GM21423 (cell line): ENCODE data around the gene SCRN3.
"Not testable (repeated sequence)": the region's sequence is repeated elsewhere in the genome, so short reads cannot be mapped to it uniquely, and the experiment has no call there.

Experiments
- ATAC-seq: cut with Tn5 transposase; IDR thresholded peaks from one replicate; pipeline ENCODE4 v1.9.1; 2021; ENCODE audit warnings: mild to moderate bottlenecking, moderate library complexity; ENCODE audit not compliant: unreplicated experiment

Gene SCRN3

DNA sequence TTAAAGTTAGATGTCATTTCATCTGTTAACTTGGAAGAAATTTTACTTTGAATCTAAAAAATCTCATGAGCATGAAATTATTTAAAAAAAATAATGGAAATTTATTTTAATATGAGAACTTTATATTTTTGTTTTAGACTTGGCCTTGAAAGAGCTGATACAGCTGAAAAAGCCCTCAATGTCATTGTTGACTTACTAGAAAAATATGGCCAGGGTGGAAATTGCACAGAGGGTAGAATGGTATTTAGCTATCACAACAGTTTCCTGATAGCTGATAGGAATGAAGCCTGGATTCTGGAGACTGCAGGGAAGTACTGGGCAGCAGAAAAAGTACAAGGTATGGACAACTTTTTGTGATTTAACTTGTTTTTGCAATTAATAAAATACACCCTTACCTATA is 5.3 kb downstream of the SCRN3 start:
- no peak for ATAC-seq

DNA sequence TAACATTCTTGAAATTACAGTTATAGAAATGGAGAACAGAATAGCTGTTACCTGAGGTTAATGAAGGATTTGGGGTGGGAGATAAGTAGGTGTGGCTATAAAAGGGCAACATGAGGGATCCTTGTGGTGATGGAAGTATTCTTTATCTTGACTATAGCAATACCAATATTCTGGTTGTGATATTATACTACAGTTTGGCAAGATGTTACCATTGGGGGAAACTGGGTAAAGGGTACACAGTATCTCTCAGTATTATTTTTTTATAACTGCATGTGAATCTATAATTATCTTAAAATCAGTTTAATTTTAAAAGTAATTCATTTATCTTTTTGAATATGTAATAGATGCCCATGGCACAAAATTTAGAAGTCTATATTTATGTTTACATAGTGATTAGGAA is 8.1 kb downstream of the SCRN3 start:
- no peak for ATAC-seq

DNA sequence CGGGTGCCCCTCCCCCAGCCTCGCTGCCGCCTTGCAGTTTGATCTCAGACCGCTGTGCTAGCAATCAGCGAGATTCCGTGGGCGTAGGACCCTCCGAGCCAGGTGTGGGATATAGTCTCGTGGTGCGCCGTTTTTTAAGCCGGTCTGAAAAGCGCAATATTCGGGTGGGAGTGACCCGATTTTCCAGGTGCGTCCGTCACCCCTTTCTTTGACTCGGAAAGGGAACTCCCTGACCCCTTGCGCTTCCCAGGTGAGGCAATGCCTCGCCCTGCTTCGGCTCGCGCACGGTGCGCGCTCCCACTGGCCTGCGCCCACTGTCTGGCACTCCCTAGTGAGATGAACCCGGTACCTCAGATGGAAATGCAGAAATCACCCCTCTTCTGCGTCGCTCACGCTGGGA is 14.5 kb downstream of the SCRN3 start:
- not testable (repeated sequence) for ATAC-seq

DNA sequence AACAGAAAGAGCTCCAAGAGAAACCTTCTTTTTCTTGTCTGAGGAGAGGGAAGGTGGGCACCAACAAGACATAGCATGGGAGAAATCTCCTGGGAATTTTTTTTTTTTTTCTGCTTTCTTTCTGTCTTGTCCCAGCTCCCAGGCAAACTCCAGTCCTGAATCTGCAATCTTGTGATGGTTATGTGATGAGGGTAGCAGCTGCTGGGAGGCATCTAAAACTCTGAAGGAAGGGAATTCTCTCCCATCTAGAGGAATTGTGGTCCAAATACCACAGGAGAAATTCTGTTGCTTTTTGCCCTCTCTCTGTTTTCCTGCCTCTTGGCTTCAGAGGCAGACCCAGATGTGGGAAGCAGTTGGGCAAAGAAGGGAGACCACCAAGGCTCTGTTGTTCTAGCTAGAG is 16.7 kb downstream of the SCRN3 start:
- no peak for ATAC-seq

DNA sequence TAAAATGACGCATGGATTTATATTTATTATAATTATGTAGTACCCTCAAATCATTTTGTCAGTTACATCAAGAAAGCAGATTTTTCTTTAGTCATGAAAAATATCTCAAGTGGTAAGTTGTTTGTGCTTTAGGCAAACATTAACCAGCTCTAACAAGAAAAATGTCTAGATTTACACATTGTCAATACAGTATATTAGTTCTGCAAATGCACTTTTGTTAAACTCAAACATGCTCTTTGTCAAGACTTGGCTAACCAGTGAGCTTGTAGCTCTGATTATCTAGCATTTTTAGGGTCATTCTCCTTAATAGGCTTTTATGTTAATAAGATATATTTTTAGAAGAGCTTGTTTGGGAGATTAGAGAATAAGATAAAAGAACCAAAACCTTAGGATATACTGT is 32.7 kb downstream of the SCRN3 start:
- ATAC-seq, result no peak

DNA sequence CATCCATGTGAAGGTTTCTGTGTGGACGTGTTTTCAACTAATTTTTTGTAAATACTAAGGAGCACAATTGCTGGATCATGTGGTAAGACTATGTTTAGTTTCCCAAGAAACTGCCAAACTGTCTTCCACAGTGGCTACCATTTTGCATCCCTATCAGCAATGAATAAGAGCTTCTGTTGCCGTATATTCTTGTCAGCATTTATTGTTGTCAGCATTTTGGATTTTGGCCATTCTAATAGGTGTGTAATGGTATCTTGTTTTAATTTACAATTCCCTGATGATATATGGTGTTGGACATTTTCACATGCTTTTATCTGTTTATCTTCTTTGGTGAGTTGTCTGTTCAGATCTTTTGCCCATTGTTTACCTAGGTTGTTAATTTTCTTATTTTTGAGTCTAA is 34.5 kb downstream of the SCRN3 start:
- ATAC-seq, result no peak

DNA sequence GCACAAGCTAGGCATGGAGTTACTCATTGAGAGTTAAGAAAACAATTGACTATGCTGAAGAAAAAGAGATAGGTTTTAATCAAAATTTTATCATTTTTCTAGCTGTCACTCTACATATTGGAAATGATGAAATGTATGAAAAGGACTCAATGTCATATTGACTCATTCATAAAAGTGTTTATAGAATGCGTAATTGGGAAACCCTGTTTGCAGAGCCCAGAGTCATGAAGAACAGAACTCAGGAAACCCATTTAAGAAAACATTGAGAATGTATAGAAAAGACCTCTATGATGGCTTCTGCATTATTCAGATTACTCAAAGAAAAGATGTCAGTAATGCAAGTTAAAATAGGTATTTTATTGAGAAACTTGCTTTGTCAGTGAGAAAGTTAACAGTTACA is 36.4 kb downstream of the SCRN3 start:
- ATAC-seq, result no peak

DNA sequence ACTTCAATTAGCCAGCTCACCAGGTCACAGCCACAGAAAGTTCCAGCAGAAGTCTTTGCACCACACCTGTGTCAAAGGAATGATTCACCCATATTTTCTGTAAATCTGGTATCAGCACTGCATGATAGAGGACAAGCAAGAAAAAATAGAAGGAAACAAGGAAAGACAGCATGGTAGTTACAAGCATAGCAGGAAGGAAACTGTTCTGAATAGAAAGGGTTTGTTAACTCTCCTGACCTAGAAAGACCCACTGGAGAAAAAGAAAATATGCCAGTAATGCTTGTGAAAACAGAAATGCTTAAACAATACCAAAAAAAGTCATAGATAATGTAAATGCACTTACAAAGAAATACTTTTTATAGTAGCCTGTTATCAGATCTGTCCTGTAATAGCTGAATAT is 40.8 kb downstream of the SCRN3 start:
- no peak for ATAC-seq

DNA sequence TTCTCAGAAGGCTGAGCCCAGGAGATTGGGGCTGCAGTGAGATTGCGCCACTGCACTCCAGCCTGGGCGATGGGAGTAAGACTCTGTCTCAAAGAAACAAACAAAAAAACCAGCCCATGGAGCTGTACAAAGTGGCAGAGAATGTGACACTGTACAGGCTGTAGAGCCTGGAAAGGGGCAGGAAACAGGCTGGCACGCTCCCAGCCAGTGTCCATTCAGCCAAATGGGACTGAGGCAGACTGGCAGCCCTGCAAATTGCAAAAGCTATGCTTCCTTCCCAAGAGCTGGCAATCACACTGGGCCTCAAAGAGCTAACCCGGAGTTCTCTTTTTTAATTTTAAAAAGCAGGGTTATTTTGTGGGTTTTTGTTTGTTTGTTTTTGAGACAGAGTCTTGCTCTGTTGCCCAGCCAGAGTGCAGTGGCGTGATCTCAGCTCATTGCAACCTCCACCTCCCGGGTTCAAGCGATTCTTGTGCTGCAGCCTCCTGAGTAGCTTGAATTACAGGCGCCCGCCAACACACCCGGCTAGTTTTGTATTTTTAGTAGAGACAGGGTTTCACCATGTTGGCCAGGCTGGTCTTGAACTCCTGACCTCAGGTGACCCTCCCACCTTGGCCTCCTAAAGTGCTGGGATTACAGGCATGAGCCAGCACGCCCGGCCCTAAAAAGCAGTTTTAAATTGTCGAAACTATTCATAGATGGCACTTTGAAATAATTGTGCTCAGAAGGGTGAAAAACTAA is 42.8 kb downstream of the SCRN3 start:
- ATAC-seq, result no peak

DNA sequence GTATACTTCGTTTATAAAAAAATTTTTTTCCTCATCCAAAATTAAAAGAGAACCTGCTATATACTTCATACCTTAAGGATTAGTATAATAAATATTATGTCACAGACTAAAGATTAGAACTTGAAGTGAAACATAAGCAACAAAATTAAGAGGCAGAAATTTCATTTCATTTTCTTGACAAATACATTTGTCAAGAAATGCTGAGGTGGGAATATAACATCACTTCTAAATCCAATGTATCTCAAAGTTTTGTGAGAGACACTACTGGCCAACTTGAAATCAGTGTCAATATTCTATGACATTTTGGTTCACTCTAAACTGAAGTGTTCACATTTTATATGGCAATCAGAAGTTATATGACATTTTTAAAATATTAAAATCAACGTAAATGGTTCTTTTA is 43.8 kb downstream of the SCRN3 start:
- no peak for ATAC-seq

DNA sequence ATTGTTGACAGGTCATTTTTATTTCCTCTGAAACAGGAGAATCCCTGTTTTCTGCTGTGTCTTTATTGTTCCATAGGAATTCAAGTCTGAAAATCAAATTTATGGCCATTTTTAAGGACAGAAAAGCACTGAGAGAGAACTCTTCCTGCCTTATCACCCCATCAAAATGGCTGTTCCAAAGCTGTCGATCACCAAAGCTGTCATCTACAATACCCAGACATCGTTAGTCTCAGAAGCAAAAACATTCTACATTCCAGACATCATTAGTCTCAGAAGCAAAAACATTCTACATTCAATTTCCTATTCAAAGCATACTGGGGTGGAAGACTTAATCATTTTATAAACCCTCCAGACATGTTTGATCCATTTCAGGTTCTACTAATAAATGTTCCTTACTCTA is 44.4 kb downstream of the SCRN3 start:
- ATAC-seq, result no peak

DNA sequence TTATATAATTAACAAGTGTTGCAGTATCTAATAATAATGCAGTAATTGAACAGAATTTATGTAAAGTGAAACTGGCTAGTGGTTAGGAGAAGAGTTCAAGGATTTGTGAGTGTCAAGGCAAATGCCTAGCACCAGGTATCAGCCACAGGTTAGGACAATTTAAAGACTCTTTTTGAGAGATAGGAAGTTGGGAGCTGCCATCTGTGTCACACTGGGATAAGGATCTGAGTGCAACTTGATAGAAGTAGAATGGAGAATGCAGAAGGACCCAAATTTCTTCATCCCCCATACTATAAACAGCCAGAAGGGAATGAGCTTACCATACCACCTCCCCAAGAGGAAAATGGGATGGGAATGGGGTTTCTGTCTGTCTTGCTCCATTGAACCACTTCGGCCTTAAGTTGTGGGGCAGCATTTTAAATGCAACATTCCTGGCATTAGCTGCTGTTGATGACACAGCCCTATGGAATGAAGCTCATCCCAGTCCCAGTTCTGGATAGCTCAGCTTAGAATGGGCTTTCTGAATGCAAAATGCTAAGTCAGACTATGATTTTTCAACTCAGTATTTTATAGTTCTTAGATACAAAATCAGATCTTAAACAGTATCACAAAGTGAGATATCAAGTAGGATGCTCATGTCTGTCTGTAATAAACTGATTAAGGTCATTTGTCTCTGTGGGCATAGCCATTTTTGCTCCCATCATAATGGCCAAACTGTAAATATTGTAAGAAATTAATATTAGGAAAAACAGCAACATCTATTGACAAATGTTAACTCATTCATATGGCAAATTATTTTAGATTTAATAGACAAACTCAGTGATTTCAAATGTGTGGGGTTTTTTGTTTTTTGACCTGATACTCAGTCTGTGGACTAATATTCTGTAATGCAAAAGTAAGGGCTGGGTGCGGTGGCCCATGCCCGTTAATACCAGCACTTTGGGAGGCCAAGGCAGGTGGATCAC is 47.3 kb downstream of the SCRN3 start:
- ATAC-seq, result no peak

DNA sequence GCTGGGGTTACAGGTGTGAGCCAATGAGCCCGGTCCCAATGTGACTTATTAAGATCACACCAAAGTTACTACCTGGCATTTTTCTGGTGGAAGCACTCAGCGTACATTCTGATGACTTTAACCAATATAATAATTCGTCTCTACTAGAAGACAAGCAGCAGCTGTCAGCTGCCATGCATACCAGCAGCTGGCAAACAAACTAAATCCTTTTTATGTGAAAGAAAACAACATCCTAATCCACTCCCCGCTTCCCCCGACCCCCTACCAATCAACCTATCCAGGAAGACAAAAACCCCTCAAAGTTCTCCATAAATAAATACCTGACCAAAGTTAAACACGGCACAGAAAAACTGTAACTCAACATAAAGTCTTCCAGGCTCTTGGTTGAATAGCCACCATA is 49.2 kb downstream of the SCRN3 start:
- no peak for ATAC-seq

DNA sequence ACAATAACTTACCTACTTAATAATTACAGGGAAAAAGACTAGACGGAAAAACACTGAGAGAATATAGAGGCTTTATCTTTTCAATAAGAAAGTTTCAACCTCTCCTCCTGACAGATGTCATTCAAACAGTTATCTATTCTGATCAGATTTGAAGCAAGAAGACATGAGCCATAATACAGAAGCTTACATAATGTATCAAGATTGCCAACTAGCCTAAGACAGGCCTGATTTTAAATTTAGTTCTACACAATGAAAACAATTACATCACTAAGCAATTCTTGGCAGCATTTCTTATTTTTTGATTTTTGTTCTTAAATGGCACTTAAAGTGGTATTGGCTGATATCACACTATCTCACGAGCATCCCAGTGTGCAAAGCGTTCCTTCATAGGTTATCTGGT is 49.7 kb downstream of the SCRN3 start:
- no peak for ATAC-seq

DNA sequence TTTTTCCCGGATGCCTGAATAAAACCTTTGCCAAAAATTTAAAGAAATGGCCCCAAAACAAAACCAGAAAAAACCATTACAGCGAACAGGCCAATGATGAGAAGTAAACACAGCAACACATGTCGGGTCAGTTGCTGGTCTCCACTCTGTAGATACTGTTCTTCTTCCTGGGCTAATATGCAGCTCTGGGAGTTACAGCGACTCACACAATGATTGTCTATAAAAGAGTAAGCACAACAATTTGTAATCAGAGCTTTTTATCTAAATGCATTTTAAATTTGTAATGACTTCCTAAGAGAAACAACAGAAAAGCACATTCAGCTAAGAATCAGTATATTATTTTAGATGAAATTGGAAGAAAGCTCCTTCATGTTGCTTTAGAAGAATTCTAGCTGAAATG is 51.0 kb downstream of the SCRN3 start:
- no peak for ATAC-seq

DNA sequence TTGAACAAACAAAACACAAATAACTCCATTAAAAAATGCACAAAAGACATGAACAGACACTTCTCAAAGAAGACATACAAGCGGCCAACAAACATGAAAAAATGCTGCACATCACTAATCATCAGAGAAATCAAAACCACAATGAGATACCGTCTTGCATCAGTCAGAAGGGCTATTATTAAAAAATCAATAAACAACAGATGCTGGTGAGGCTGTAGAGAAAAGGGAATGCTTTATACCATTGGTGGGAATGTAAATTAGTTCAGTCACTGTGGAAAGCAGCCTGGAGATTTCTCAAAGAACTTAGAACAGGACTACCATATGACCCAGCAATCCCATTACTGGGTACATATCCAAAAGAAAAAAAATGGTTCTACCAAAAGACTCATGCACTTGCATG is 53.5 kb downstream of the SCRN3 start:
- ATAC-seq, result no peak

DNA sequence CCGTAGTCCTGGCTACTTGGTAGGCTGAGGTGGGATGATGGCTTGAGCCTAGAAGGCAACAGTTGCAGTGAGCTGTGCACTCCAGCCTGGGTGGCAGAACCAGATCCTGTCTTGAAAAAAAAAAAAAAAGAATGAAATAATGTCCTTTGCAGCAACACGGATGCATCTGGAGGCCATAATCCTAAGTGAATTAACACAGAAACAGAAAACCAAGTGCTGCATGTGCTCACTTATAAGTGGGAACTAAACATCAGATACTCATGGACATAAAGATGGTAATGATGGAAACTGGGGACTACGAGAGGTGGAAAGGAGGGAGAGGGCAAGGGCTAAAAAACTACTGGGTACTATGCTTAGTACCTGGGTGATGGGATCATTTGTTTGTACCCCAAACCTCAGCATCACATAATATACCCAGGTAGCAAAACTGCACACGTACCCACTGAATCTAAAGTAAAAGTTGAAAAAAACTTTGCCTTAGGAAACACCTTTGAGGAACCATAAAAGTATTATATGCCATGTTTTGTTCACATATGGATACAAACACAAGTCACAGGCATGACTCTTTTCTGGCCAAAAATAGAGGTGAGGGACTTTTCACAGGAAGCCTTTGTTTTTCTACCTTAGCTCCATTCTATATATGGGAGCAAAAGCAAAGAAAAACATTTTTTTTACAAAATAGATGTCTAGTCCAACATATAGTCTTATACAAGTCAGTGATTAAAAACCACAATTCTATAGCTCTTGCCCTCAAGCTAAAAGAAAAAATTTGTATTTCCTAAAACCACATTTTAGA is 54.7 kb downstream of the SCRN3 start:
- ATAC-seq, result no peak

DNA sequence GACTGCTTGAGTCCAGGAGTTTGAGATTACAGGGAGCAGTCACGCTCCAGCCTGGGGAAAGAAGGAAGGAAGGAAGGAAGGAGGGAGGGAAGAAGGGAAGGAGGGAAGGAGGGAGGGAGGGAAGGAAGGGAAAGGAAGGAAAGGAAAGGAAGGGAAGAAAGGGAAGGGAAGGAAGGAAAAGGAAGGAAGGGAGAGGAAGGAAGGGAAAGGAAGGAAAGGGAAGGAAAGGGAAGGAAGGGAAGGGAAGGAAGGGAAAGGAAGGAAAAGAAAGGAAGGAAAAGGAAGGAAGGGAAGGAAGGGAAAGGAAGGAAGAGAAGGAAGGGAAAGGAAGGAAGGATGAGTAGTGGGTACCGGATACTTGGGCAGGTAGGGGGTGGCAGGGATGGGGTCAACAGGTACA is 59.0 kb downstream of the SCRN3 start:
- no peak for ATAC-seq

DNA sequence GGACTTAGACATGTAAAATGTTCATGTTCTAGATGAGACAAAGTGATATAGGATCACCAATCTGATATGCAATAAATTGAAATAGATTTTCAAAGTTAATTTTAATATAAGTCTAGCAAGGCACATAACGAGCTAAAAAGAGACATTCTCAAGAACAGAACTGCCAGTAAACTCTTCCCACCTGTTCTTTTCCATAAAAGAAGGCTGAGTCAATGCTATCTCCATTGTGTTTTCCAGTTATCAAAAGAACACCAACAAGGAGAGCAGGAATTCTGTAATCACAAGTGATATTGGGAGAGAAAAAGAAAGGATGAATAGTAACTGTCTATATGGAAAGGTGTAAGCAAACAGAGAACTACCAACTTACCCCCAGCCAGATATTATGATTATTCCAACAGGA is 65.7 kb downstream of the SCRN3 start:
- no peak for ATAC-seq

DNA sequence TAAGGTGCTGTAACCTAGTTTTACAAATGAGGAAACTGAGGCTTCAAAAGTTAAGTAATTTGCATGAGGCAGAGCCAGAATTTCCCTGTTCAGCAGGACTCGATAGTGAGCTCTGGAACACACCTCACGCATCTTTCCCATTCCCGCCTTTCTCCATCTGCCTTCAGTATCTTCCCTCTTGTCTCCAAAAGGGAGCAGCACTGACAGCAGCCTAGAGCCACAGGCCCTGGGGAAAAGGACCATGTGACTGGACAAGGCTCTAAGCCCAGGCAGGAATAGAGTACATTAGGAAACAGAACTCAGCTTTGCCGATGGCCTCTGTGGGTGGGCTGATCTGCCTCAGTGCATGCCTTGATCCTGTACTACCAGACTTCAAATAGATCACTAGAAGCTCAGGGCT is 69.8 kb downstream of the SCRN3 start:
- no peak for ATAC-seq

DNA sequence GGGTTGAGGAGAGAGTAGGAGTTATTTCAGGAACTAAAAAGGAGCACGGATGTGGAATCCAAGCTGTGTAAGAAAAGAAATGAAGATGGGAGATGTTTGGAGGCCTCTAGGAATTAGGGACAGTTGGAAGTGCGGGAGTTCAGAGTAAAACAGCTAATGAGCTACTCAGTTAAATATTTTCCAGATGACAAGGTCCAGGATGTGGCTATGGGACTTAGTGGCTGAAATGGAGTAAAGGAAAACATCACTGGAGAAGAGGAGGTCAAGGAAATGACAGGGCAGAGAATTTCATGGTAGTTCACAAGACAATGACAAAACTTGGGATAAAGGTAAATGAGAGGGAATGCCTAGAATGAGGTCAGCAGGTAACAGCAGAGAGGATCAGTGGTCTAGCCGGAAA is 78.3 kb downstream of the SCRN3 start:
- no peak for ATAC-seq
